Neural crest cell (in vitro differentiated cells): Measurements from ENCODE around the gene BRD1. TPM values are rescaled to one million over a fixed set of nuclear protein-coding genes. Genes with fewer than 3 reads are reported as not detected.
A peak's percentile ranks its signal among the peaks of the same experiment; 100 is the strongest.
"Not testable (repeated sequence)": the region's sequence is repeated elsewhere in the genome, so short reads cannot be mapped to it uniquely, and the experiment has no call there.

Experiments
- DNase-seq: peaks from one replicate; pipeline ENCODE4 v3.0.0; 2021; ENCODE audit warnings: low read depth, mixed read lengths, low spot score
- H3K27ac Mint-ChIP-seq: one replicate; pipeline ENCODE4 v1.8.0; 2021; ENCODE audit warnings: mild to moderate bottlenecking, mixed read lengths; ENCODE audit not compliant: unreplicated experiment
- H3K27me3 Mint-ChIP-seq: 2 replicates; pipeline ENCODE4 v1.8.0; 2021; ENCODE audit warnings: low read depth, mild to moderate bottlenecking, mixed read lengths
- H3K36me3 Mint-ChIP-seq: 2 replicates; pipeline ENCODE4 v1.8.0; 2021; ENCODE audit warnings: low read depth, mild to moderate bottlenecking, mixed read lengths
- H3K4me1 Mint-ChIP-seq: 2 replicates; pipeline ENCODE4 v1.8.0; 2021; ENCODE audit warnings: mixed read lengths
- H3K4me3 Mint-ChIP-seq: one replicate; pipeline ENCODE4 v1.8.0; 2021; ENCODE audit warnings: mild to moderate bottlenecking, mixed read lengths
- H3K9me3 Mint-ChIP-seq: 2 replicates; pipeline ENCODE4 v1.8.0; 2021; ENCODE audit warnings: mixed read lengths
- total RNA-seq: library from RNA; stranded (reverse); gene quantifications from 2 replicates; pipeline ENCODE4 v1.2.1, GENCODE V29; 2021
- TF ChIP-seq, protein P1 (sequence below): fragments of 200-600 bp; sonication (generic); conservative IDR thresholded peaks from 2 replicates; pipeline ENCODE4 v1.5.0; 2021; ENCODE audit warnings: antibody characterized with exemption, mild to moderate bottlenecking

The BRD1 gene
- total RNA-seq, 1 donor from 2014 or later = 59.1 TPM

DNA sequence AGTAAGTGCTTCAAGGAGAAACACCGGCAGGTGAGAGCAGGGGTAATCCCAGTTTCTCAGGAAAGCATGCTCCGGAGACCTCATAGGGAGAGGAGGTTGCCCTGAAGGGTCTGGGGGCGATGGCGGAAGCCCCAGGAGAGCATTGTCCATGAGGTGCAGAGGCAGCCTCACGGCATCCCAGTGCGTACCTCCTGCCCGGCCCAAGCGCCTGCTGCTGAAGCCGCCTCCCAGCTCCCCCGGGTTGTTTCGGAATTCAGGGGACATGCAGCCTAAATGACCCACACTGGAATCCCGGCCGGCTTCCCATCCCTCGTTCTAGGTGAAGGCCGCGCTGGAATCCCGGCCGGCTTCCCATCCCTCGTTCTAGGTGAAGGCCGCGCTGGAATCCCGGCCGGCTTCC lies 28.7 kb upstream of the BRD1 start:
- TF ChIP-seq, protein P1, sequence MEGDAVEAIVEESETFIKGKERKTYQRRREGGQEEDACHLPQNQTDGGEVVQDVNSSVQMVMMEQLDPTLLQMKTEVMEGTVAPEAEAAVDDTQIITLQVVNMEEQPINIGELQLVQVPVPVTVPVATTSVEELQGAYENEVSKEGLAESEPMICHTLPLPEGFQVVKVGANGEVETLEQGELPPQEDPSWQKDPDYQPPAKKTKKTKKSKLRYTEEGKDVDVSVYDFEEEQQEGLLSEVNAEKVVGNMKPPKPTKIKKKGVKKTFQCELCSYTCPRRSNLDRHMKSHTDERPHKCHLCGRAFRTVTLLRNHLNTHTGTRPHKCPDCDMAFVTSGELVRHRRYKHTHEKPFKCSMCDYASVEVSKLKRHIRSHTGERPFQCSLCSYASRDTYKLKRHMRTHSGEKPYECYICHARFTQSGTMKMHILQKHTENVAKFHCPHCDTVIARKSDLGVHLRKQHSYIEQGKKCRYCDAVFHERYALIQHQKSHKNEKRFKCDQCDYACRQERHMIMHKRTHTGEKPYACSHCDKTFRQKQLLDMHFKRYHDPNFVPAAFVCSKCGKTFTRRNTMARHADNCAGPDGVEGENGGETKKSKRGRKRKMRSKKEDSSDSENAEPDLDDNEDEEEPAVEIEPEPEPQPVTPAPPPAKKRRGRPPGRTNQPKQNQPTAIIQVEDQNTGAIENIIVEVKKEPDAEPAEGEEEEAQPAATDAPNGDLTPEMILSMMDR = no peak
- peaks cover 20% of the 10 kb centered on the region for H3K4me1 Mint-ChIP-seq
- H3K4me3 Mint-ChIP-seq = peak overlapping the region; percentile 96
- H3K36me3 Mint-ChIP-seq = peaks cover 3% of the 10 kb centered on the region
- peaks cover 25% of the 10 kb centered on the region for H3K27me3 Mint-ChIP-seq
- no peaks in the 10 kb centered on the region for H3K9me3 Mint-ChIP-seq
- DNase-seq = no peak
- H3K27ac Mint-ChIP-seq = no peak overlapping the region

DNA sequence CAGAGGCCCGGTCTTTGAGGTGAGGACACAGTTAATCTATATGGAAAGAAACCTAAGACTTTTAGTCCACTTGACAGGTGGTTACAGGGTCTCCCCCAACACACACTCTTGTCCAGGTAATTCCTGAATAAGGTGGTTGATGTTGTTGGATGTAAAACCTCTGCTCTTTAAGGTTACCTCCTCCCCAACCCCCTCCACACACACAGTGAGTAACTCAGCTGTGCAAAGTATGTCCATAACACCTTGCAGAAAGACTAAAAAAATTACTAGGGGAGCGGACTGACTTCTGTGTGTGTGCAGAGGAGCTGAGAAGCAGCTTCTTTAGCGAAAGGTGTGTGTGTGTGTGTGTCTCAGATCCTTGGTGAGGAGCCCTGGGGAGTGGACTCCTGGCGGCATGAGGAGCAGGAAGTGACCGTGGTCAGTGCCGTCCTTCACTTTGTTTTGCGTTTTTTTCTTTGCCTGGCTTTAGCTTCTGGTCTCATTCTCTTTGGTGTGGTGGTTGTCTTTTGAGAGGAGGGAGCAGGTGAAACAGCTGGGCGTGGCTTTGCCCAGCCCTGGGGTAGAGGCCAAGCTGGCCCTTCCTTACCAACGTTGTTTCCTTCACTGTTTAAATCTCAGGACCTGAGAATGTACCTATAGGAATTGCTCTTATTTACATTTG lies 27.7 kb upstream of the BRD1 start:
- TF ChIP-seq, protein P1 = no peak
- Mint-ChIP-seq H3K27ac (peak overlapping the region; percentile 87), H3K27me3 (peaks cover 34% of the 10 kb centered on the region), H3K36me3 (peaks cover 3% of the 10 kb centered on the region), H3K4me3 (peak overlapping the region; percentile 96), H3K9me3 (no peaks in the 10 kb centered on the region), H3K4me1 (peaks cover 20% of the 10 kb centered on the region)
- no peak for DNase-seq

DNA sequence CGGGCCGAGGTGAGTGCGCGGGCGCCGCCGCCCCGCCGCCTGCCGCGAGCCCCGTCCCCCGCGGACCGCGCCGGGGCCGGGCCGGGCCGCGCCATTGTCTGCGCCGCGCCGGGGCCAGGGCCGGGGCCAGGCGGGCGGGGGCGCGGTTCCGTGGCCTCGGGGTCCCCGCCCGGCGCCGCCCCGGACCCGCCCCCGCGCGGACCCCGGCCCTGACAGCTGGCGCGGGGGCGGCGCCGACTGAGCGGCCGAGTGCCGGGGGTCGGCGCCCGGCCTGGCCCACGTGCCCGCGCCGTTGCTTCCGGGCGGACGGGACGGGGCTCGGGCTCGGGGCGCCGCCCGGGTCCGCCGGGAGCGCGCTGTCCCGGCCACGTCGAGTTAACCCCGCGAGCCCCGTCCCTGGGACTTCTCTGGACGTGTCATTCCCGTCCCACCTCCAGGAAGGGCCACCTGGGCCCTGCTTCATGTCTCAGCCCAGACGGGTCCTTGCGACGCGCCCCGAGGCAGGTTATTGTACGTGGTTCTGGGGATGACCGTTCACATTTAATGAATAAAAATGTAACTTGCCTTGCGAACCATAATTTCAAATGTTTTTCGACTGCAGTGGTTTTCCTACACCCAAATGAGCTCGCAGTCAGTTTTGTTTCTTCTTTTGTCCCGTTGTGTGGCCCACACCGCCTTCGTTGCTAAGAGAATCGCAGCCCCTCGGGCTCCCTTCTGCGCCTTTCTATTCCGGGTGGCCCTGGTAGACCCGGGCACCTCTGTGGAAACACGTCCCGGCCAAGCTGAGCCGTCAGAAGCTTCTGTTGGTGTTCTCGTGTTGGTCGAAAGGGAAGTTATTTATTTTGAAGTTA lies 26.5 kb upstream of the BRD1 start:
- TF ChIP-seq, protein P1 = no peak
- Mint-ChIP-seq H3K9me3 (no peaks in the 10 kb centered on the region), H3K27ac (peak overlapping the region; percentile 97), H3K4me3 (peak overlapping the region; percentile 96), H3K27me3 (peaks cover 44% of the 10 kb centered on the region), H3K36me3 (peaks cover 3% of the 10 kb centered on the region), H3K4me1 (peaks cover 20% of the 10 kb centered on the region)
- peak; percentile 21 for DNase-seq

GRCh38 chr22:49852898-49853894 lies 25.5 kb upstream of the BRD1 start, which contains the start of gene ZBED4:
ZBED4 (plus strand) TSS chr22:49853844; CDS start chr22:49883663, 29,819 bp downstream.
- peak within 1 kb of the TSS; percentile 97 for H3K27ac Mint-ChIP-seq
- H3K4me3 Mint-ChIP-seq = peak within 1 kb of the TSS; percentile 96
- peak; percentile 99 for DNase-seq
- no peaks in the 10 kb centered on the region for H3K36me3 Mint-ChIP-seq
- H3K4me1 Mint-ChIP-seq = peaks cover 20% of the 10 kb centered on the region
- no peaks in the 10 kb centered on the region for H3K9me3 Mint-ChIP-seq
- TF ChIP-seq, protein P1 = no peak
- H3K27me3 Mint-ChIP-seq = peaks cover 46% of the 10 kb centered on the region

DNA sequence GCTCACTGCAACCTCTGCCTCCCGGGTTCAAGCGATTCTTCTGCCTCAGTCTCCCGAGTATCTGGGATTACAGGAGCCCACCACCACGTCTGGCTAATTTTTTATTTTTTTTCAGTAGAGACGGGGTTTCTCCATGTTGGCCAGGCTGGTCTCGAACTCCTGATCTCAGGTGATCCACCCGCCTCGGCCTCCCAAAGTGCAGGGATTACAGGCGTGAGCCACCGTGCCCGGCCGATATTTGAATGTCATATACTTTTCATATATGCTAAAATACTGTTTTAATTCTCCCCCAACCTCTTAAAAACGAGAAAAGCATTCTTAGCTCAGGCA lies 24.9 kb upstream of the BRD1 start:
- H3K36me3 Mint-ChIP-seq, DNase-seq, H3K27ac Mint-ChIP-seq, H3K9me3 Mint-ChIP-seq: not testable (repeated sequence)
- H3K4me3 Mint-ChIP-seq = peak overlapping the region; percentile 85
- H3K4me1 Mint-ChIP-seq = peaks cover 20% of the 10 kb centered on the region
- H3K27me3 Mint-ChIP-seq = peaks cover 53% of the 10 kb centered on the region
